ENCODE measurements around the gene OR11L1.

DNA sequence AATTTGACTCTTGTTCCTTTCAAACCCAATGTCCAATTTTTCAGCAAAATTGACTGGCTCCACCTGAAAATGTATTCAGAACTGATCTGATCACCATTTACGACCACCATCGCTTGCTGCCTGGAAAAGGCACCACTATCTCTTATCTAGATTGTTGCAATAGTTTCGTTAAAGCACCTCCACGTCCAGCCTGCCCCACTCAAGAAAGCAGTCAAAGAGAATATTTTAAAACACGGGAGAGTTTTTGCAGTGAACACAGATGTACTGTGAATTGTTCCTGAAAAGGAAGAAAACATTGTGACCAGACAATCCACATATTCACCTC lies 4.0 kb upstream of the OR11L1 start:
- TF ChIP-seq, protein P1, sequence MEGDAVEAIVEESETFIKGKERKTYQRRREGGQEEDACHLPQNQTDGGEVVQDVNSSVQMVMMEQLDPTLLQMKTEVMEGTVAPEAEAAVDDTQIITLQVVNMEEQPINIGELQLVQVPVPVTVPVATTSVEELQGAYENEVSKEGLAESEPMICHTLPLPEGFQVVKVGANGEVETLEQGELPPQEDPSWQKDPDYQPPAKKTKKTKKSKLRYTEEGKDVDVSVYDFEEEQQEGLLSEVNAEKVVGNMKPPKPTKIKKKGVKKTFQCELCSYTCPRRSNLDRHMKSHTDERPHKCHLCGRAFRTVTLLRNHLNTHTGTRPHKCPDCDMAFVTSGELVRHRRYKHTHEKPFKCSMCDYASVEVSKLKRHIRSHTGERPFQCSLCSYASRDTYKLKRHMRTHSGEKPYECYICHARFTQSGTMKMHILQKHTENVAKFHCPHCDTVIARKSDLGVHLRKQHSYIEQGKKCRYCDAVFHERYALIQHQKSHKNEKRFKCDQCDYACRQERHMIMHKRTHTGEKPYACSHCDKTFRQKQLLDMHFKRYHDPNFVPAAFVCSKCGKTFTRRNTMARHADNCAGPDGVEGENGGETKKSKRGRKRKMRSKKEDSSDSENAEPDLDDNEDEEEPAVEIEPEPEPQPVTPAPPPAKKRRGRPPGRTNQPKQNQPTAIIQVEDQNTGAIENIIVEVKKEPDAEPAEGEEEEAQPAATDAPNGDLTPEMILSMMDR (IDR thresholded peaks at IDR 0.05; ENCODE audit: poor library complexity): no peak
- no peak for TF ChIP-seq EZH2 (IDR thresholded peaks at IDR 0.05; ENCODE audit: borderline replicate concordance)

Data from hepatocyte (in vitro differentiated cells).